NB4 (cell line): ENCODE data around the gene ARHGAP25.

Experiments used
- MYC ChIP-seq: IDR thresholded peaks from 2 replicates; pipeline ENCODE4 v1.6.1; 2011; ENCODE audit warnings: low read depth, low read length
- POLR2A ChIP-seq: IDR thresholded peaks from 2 replicates; pipeline ENCODE4 v1.6.1; 2011; ENCODE audit warnings: mild to moderate bottlenecking; ENCODE audit not compliant: insufficient read length; ENCODE audit errors: extremely low read depth
- TF ChIP-seq, protein P1 (sequence below): IDR thresholded peaks from one replicate; pipeline ENCODE4 v1.5.1; 2012; ENCODE audit warnings: low read depth, low read length
- TF ChIP-seq, protein P2 (sequence below): IDR thresholded peaks from 2 replicates; pipeline ENCODE4 v1.6.1; 2011; ENCODE audit warnings: low read depth, low read length

DNA sequence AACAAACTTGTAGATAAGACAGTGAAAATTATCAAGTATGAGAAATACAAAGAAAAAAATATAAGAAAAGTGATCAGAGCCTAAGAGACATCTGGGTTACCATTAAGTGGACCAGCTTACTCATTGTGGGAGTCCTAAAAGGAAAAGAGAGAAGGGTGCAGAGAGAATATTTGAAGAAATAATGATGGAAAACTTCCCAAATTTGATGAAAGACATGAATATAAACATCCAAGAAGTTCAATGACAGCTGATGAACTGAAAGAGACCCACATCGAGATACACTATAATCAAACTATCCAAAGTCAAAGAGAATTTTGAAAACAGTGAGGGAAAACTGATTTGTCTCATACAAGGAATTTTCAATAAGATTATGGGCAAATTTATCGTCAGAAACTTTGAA is 22.5 kb downstream of the ARHGAP25 start:
- TF ChIP-seq, protein P1, sequence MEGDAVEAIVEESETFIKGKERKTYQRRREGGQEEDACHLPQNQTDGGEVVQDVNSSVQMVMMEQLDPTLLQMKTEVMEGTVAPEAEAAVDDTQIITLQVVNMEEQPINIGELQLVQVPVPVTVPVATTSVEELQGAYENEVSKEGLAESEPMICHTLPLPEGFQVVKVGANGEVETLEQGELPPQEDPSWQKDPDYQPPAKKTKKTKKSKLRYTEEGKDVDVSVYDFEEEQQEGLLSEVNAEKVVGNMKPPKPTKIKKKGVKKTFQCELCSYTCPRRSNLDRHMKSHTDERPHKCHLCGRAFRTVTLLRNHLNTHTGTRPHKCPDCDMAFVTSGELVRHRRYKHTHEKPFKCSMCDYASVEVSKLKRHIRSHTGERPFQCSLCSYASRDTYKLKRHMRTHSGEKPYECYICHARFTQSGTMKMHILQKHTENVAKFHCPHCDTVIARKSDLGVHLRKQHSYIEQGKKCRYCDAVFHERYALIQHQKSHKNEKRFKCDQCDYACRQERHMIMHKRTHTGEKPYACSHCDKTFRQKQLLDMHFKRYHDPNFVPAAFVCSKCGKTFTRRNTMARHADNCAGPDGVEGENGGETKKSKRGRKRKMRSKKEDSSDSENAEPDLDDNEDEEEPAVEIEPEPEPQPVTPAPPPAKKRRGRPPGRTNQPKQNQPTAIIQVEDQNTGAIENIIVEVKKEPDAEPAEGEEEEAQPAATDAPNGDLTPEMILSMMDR, result no peak
- TF ChIP-seq, protein P2, sequence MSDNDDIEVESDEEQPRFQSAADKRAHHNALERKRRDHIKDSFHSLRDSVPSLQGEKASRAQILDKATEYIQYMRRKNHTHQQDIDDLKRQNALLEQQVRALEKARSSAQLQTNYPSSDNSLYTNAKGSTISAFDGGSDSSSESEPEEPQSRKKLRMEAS, result no peak
- TF ChIP-seq POLR2A, result no peak
- TF ChIP-seq MYC, result no peak
